Panc1 (cell line): ENCODE data around the gene BAIAP2. TPM values are rescaled to one million over a fixed set of nuclear protein-coding genes. Genes with fewer than 3 reads are reported as not detected.

ENCODE experiments used
- ATAC-seq: fragments of 200-7000 bp; cut with Tn5 transposase; 2 replicates; pipeline ENCODE4 v1.9.1; 2020; ENCODE audit warnings: mild to moderate bottlenecking, moderate library complexity
- BruUV-seq: library from RNA; stranded (reverse); fragments of 400-500 nt; replicated peaks from 2 replicates; lab custom pipeline; 2021; lab: Mats Ljungman, UMichigan
- CTCF ChIA-PET: fragments of 300-600 bp; sonication (Branson Sonifier 250); formaldehyde crosslinking; loops from one replicate; lab custom pipeline; 2022; ENCODE audit warnings: antibody characterized with exemption; lab: Charles Lee
- POLR2A ChIA-PET: fragments of 300-600 bp; sonication (Branson Sonifier 250); formaldehyde crosslinking; loops from one replicate; lab custom pipeline; 2022; ENCODE audit warnings: antibody characterized with exemption; lab: Charles Lee
- DNase-seq: peaks from one replicate; pipeline ENCODE4 v3.0.0-alpha.2; 2010; ENCODE audit warnings: low read depth, low spot score
- H3K27ac ChIP-seq: 2 replicates; pipeline ENCODE4 v1.5.1; 2011; ENCODE audit warnings: mild to moderate bottlenecking, low read length, inconsistent platforms
- H3K27me3 ChIP-seq: fragments of 200-500 bp; sonication (Bioruptor generic); 2 replicates; pipeline ENCODE4 v1.6.0; 2014; ENCODE audit warnings: low read length, inconsistent platforms; ENCODE audit not compliant: control insufficient read depth, insufficient read depth
- H3K36me3 ChIP-seq: fragments of 200-500 bp; sonication (Bioruptor generic); 2 replicates; pipeline ENCODE4 v1.5.1; 2014; ENCODE audit warnings: inconsistent platforms, mild to moderate bottlenecking, low read length, moderate library complexity; ENCODE audit not compliant: control insufficient read depth, insufficient read depth
- H3K4me1 ChIP-seq: 2 replicates; pipeline ENCODE4 v1.5.1; 2011; ENCODE audit warnings: inconsistent platforms, mild to moderate bottlenecking, low read length, moderate library complexity; ENCODE audit not compliant: control insufficient read depth, insufficient read depth
- H3K4me3 ChIP-seq, 2 experiments: 2 replicates each; pipeline ENCODE4 v1.5.1; 2011 to 2012; ENCODE audit warnings: low read depth in 2 of 2, low read length in 2 of 2, mild to moderate bottlenecking in 2 of 2, inconsistent platforms in 1 of 2, moderate library complexity in 1 of 2
- H3K9me3 ChIP-seq: fragments of 200-500 bp; sonication (Bioruptor generic); 2 replicates; pipeline ENCODE4 v1.5.1; 2014; ENCODE audit warnings: low read depth, mild to moderate bottlenecking, inconsistent platforms, low read length, moderate library complexity; ENCODE audit not compliant: control insufficient read depth, insufficient read depth
- CTCF ChIP-seq: fragments of 450-650 bp; IDR thresholded peaks from 2 replicates; pipeline ENCODE4 v1.5.1; 2017; ENCODE audit warnings: mild to moderate bottlenecking
- POLR2AphosphoS5 ChIP-seq: IDR thresholded peaks from 2 replicates; pipeline ENCODE4 v1.6.1; 2012; ENCODE audit warnings: mild to moderate bottlenecking, low read depth, low read length, moderate library complexity
- REST ChIP-seq, 2 experiments: IDR thresholded peaks; 2 replicates each; pipeline ENCODE4 v1.6.1; 2011 to 2012; ENCODE audit warnings: low read depth in 2 of 2, control low read depth in 1 of 2, low read length in 1 of 2, mild to moderate bottlenecking in 1 of 2, moderate library complexity in 1 of 2; ENCODE audit not compliant: insufficient read depth in 1 of 2
- SIN3A ChIP-seq: IDR thresholded peaks from 2 replicates; pipeline ENCODE4 v1.6.1; 2012; ENCODE audit warnings: low read depth, mild to moderate bottlenecking, low read length, moderate library complexity, borderline replicate concordance; ENCODE audit not compliant: insufficient read depth
- TCF7L2 ChIP-seq: IDR thresholded peaks from 2 replicates; pipeline ENCODE4 v1.6.1; 2011; ENCODE audit warnings: mild to moderate bottlenecking, low read depth, low read length, inconsistent platforms
- in situ Hi-C: cut with HindIII; loops from 2 replicates; pipeline ENCODE4 v1.10.0; 2016; ENCODE audit warnings: low sequenced_read_pairs, low pct_unique_long_range_greater_than_20kb
- intact Hi-C: fragments of 100-400 bp; cut with micrococcal nuclease; formaldehyde crosslinking; loops from one replicate; pipeline ENCODE4 v1.10.0; 2022; ENCODE audit not compliant: unreplicated experiment
- total RNA-seq: library from RNA; stranded (reverse); gene quantifications from one replicate; pipeline ENCODE4 v1.2.1, GENCODE V29; 2021; ENCODE audit not compliant: unreplicated experiment

Gene BAIAP2
- total RNA-seq, 1 experiment from 2014 or later, result 125 TPM

GRCh38 chr17:81159611-81160265, 124.8 kb downstream of the BAIAP2 start:
- Histone ChIP-seq H3K4me1 (peaks cover 7% of the 10 kb centered on the region), H3K27ac (no peak overlapping the region), H3K36me3 (no peaks in the 10 kb centered on the region), H3K4me3 (no peak overlapping the region), H3K9me3 (no peaks in the 10 kb centered on the region), H3K27me3 (no peaks in the 10 kb centered on the region)
- in situ Hi-C loops (no loop called here), intact Hi-C loops (no loop called here)
- ChIA-PET POLR2A (no interaction called here), CTCF (no interaction called here)
- no peak for TF ChIP-seq POLR2AphosphoS5
- TF ChIP-seq CTCF, result no peak
- TF ChIP-seq SIN3A, result no peak
- TF ChIP-seq TCF7L2, result no peak
- no peak for TF ChIP-seq REST (IDR thresholded peaks at IDR 0.05; ENCODE audit: insufficient read depth in 1 of 2, low read depth in 2 of 2, low read length in 1 of 2)
- BruUV-seq, result no TSS peak
- no peak for ATAC-seq
- DNase-seq, result no peak

GRCh38 chr17:81160306-81160705, 125.4 kb downstream of the BAIAP2 start:
- Histone ChIP-seq H3K27me3 (no peaks in the 10 kb centered on the region), H3K9me3 (no peaks in the 10 kb centered on the region), H3K27ac (no peak overlapping the region), H3K4me3 (no peak overlapping the region), H3K4me1 (peaks cover 13% of the 10 kb centered on the region), H3K36me3 (no peaks in the 10 kb centered on the region)
- BruUV-seq, result no TSS peak
- intact Hi-C loops (no loop called here), in situ Hi-C loops (no loop called here)
- CTCF ChIA-PET, result no interaction called here
- DNase-seq (no peak), ATAC-seq (no peak)
- TF ChIP-seq POLR2AphosphoS5 (no peak), TCF7L2 (no peak), SIN3A (no peak), CTCF (no peak), REST (IDR thresholded peaks at IDR 0.05; ENCODE audit: insufficient read depth in 1 of 2, low read depth in 2 of 2, low read length in 1 of 2) (no peak)
- POLR2A ChIA-PET, result no interaction called here
